Keratinocyte (primary cell): Measurements from ENCODE around the gene PRPF39. TPM values are rescaled to one million over a fixed set of nuclear protein-coding genes. Genes with fewer than 3 reads are reported as not detected.

Experiments used
- DNase-seq: peaks from one replicate; pipeline ENCODE4 v3.0.0-alpha.2; 2011; ENCODE audit warnings: low read depth, missing footprints, low spot score
- FAIRE-seq: peaks from 2 replicates; lab custom pipeline; 2011; peaks lifted over from hg19 to GRCh38; lab: Jason Lieb, UNC
- H2AFZ ChIP-seq: 2 replicates; pipeline ENCODE4 v1.6.0; 2012; ENCODE audit warnings: low read length, control low read depth, inconsistent platforms; ENCODE audit not compliant: control insufficient read depth
- H3K27ac ChIP-seq: 2 replicates; pipeline ENCODE4 v1.5.1; 2011; ENCODE audit warnings: low read length; ENCODE audit not compliant: control insufficient read depth, insufficient read depth
- H3K27me3 ChIP-seq: 3 replicates; pipeline ENCODE4 v1.6.0; 2011; ENCODE audit warnings: low read length; ENCODE audit not compliant: control insufficient read depth, insufficient read depth; ENCODE audit errors: extremely low read depth
- H3K36me3 ChIP-seq, 2 experiments: 2 replicates in 1 of 2; 3 replicates in 1 of 2; pipeline ENCODE4 v1.5.1; 2011; ENCODE audit warnings: low read length in 2 of 2, mild to moderate bottlenecking in 1 of 2; ENCODE audit not compliant: control insufficient read depth in 2 of 2, insufficient read depth in 2 of 2; ENCODE audit errors: extremely low read depth in 1 of 2
- H3K4me1 ChIP-seq: 3 replicates; pipeline ENCODE4 v1.5.1; 2011; ENCODE audit warnings: low read length; ENCODE audit not compliant: control insufficient read depth, insufficient read depth; ENCODE audit errors: extremely low read depth
- H3K4me2 ChIP-seq: 3 replicates; pipeline ENCODE4 v1.6.0; 2011; ENCODE audit warnings: low read depth, low read length; ENCODE audit not compliant: control insufficient read depth, insufficient read depth; ENCODE audit errors: extremely low read depth
- H3K4me3 ChIP-seq, 3 experiments: fragments of 200-600 bp in 1 of 3; sonication (generic) in 1 of 3; 2 replicates in 2 of 3; 3 replicates in 1 of 3; pipeline ENCODE4 v1.5.1; 2011 to 2016; ENCODE audit warnings: low read length in 3 of 3, mild to moderate bottlenecking in 3 of 3, control low read depth in 2 of 3, inconsistent platforms in 1 of 3, low read depth in 1 of 3, mixed read lengths in 1 of 3, mixed run types in 1 of 3, moderate library complexity in 1 of 3; ENCODE audit not compliant: control insufficient read depth in 2 of 3, insufficient read depth in 2 of 3; ENCODE audit errors: extremely low read depth in 1 of 3
- H3K79me2 ChIP-seq: 2 replicates; pipeline ENCODE4 v1.6.0; 2012; ENCODE audit warnings: low read length; ENCODE audit not compliant: control insufficient read depth, insufficient read depth
- H3K9ac ChIP-seq: 3 replicates; pipeline ENCODE4 v1.6.0; 2011; ENCODE audit warnings: low read length; ENCODE audit not compliant: control insufficient read depth, insufficient read depth; ENCODE audit errors: extremely low read depth
- H3K9me1 ChIP-seq: 3 replicates; pipeline ENCODE4 v1.6.0; 2011; ENCODE audit warnings: low read length; ENCODE audit not compliant: control insufficient read depth, insufficient read depth; ENCODE audit errors: extremely low read depth
- H3K9me3 ChIP-seq: 2 replicates; pipeline ENCODE4 v1.5.1; 2012; ENCODE audit warnings: low read depth, low read length; ENCODE audit not compliant: control insufficient read depth
- H4K20me1 ChIP-seq: 3 replicates; pipeline ENCODE4 v1.6.0; 2011; ENCODE audit warnings: low read length; ENCODE audit not compliant: control insufficient read depth, insufficient read depth; ENCODE audit errors: extremely low read depth
- EZH2 ChIP-seq: IDR thresholded peaks from one replicate; pipeline ENCODE4 v1.6.1; 2012; ENCODE audit warnings: inconsistent platforms, mild to moderate bottlenecking, low read length, moderate library complexity
- dilution Hi-C: fragments of 300-500 bp; cut with MboI; formaldehyde crosslinking; loops from one replicate; pipeline ENCODE4 v1.7.0; 2020; ENCODE audit warnings: low sequenced_read_pairs; ENCODE audit not compliant: extremely low pct_ligation_motif_present
- polyA plus RNA-seq, 5 experiments: library from polyadenylated mRNA; depleted of rRNA in 3 of 5; stranded (reverse) in 3 of 5; stranded (forward) in 1 of 5; unstranded in 1 of 5; fragments of >200 nt; gene quantifications; 1 replicate in 1 of 5; 2 replicates in 3 of 5; 3 replicates in 1 of 5; pipeline versions ENCODE4 v1.2.1 to v1.2.3, GENCODE V29; 2011 to 2012; ENCODE audit warnings: missing spikeins in 2 of 5, low read depth in 1 of 5, low replicate concordance in 1 of 5
- TF ChIP-seq, protein P1 (sequence below), 3 experiments: IDR thresholded peaks in 1 of 3; conservative IDR thresholded peaks in 1 of 3; optimal IDR thresholded peaks in 1 of 3; 2 replicates in 2 of 3; 3 replicates in 1 of 3; pipeline versions ENCODE3 to v1.5.1; 2011; ENCODE audit warnings: low read length in 3 of 3, mild to moderate bottlenecking in 3 of 3, moderate library complexity in 2 of 3, control low read depth in 1 of 3, inconsistent platforms in 1 of 3; ENCODE audit not compliant: insufficient read depth in 2 of 3; ENCODE audit errors: extremely low read depth in 1 of 3

The PRPF39 gene
- polyA plus RNA-seq, 1 donor (not counting 4 experiments of a cell fraction or from before 2014, with no cell fraction given) = 45.5 TPM

DNA sequence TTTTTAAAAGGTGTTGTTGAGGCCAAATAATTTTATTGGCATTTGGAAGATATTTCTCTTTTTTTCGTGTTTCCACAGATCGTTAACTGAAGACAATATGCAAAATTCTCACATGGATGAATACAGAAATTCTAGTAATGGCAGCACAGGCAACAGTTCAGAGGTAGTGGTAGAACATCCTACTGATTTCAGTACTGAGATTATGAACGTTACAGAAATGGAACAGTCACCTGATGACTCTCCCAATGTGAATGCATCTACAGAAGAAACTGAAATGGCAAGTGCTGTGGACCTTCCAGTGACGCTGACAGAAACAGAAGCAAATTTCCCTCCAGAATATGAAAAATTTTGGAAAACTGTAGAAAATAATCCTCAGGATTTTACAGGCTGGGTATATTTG lies 11.2 kb downstream of the PRPF39 start:
- peaks cover 9 to 10% of the 10 kb centered on the region in 2 experiments for H3K36me3 ChIP-seq
- dilution Hi-C loops = no loop called here

DNA sequence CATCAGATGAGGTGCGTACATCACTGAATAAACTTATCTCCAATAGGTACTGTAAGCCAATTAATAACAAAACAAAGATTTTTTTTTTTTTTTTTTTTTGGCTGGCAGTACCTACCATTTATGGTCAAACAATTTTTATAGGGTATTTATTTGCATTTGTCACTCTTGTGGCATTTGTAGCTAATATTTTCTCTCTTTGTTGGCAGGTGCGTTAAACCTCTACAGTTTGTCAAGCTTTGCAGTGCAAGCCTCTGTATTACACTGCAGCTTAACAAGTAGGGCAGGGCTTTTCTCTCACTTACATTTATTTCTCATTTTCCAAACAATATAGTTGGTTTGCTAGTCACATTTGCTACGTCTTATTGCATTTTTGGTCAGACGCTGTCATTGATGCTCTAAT lies 12.3 kb downstream of the PRPF39 start:
- no peak for FAIRE-seq
- Histone ChIP-seq H2AFZ (no peak overlapping the region), H3K4me2 (no peak overlapping the region), H3K9me3 (no peaks in the 10 kb centered on the region), H3K27me3 (no peaks in the 10 kb centered on the region), H3K9me1 (no peaks in the 10 kb centered on the region), H3K4me1 (peaks cover 9% of the 10 kb centered on the region), H3K9ac (no peak overlapping the region), H4K20me1 (peaks cover 3% of the 10 kb centered on the region), H3K36me3 (peaks cover 10 to 11% of the 10 kb centered on the region in 2 experiments), H3K4me3 (no peak overlapping the region), H3K27ac (no peak overlapping the region), H3K79me2 (peaks cover 51% of the 10 kb centered on the region)
- TF ChIP-seq EZH2 = no peak
- TF ChIP-seq, protein P1, sequence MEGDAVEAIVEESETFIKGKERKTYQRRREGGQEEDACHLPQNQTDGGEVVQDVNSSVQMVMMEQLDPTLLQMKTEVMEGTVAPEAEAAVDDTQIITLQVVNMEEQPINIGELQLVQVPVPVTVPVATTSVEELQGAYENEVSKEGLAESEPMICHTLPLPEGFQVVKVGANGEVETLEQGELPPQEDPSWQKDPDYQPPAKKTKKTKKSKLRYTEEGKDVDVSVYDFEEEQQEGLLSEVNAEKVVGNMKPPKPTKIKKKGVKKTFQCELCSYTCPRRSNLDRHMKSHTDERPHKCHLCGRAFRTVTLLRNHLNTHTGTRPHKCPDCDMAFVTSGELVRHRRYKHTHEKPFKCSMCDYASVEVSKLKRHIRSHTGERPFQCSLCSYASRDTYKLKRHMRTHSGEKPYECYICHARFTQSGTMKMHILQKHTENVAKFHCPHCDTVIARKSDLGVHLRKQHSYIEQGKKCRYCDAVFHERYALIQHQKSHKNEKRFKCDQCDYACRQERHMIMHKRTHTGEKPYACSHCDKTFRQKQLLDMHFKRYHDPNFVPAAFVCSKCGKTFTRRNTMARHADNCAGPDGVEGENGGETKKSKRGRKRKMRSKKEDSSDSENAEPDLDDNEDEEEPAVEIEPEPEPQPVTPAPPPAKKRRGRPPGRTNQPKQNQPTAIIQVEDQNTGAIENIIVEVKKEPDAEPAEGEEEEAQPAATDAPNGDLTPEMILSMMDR (optimal IDR thresholded peaks at IDR 0.05 in 1 of 3, IDR thresholded peaks at IDR 0.05 in 1 of 3, conservative IDR thresholded peaks at IDR 0.05 in 1 of 3; ENCODE audit: extremely low read depth in 1 of 3, insufficient read depth in 2 of 3, low read length in 3 of 3) = no peak
- no peak for DNase-seq
- dilution Hi-C loops = no loop called here

More for the DNA sequence above, 11.2 kb downstream of the PRPF39 start:
- Histone ChIP-seq H3K4me2 (no peak overlapping the region), H4K20me1 (peaks cover 8% of the 10 kb centered on the region), H3K4me3 (no peak overlapping the region), H3K27ac (no peak overlapping the region), H3K27me3 (no peaks in the 10 kb centered on the region), H3K9me3 (no peaks in the 10 kb centered on the region), H2AFZ (no peak overlapping the region), H3K9ac (no peak overlapping the region), H3K4me1 (peaks cover 20% of the 10 kb centered on the region), H3K9me1 (peaks cover 1% of the 10 kb centered on the region), H3K79me2 (peaks cover 59% of the 10 kb centered on the region)
- DNase-seq = no peak
- no peak for TF ChIP-seq EZH2
- no peak for FAIRE-seq

DNA sequence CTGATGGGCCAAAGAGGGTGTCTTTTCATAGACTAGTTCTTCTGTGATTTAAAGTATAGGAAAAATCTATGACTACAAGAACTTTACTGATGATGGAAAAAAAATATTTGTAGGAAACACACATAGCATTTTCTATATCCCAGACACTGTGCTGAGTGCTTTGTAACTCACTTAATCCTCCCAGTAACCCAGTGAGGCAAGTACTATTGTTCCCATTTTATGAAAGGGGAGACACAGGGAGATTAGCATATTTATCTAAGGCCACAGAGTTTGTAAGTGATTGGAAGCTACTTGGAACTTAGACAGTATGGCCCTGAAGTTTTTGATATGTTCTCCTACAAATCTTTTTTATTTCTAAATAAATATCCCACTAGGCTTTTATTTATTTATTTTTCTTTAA lies 19.9 kb downstream of the PRPF39 start:
- no peak for TF ChIP-seq EZH2
- TF ChIP-seq, protein P1 (optimal IDR thresholded peaks at IDR 0.05 in 1 of 3, IDR thresholded peaks at IDR 0.05 in 1 of 3, conservative IDR thresholded peaks at IDR 0.05 in 1 of 3; ENCODE audit: extremely low read depth in 1 of 3, insufficient read depth in 2 of 3, low read length in 3 of 3) = no peak
- no peaks in the 10 kb centered on the region for H3K27me3 ChIP-seq
- H3K4me2 ChIP-seq = no peak overlapping the region
- peaks cover 11 to 14% of the 10 kb centered on the region in 2 experiments for H3K36me3 ChIP-seq
- H3K4me3 ChIP-seq = no peak overlapping the region
- no peak for FAIRE-seq
- no peaks in the 10 kb centered on the region for H3K4me1 ChIP-seq
- peaks cover 10% of the 10 kb centered on the region for H3K79me2 ChIP-seq
- H3K9ac ChIP-seq = no peak overlapping the region
- no peaks in the 10 kb centered on the region for H3K9me1 ChIP-seq
- no peaks in the 10 kb centered on the region for H3K9me3 ChIP-seq
- no peak for DNase-seq
- H4K20me1 ChIP-seq = no peaks in the 10 kb centered on the region
- no peak overlapping the region for H3K27ac ChIP-seq
- dilution Hi-C loops = no loop called here
- no peak overlapping the region for H2AFZ ChIP-seq
